Loucy (cell line): ENCODE data around the gene ALK.

Experiments
- H2AFZ ChIP-seq: fragments of 200-600 bp; sonication (generic); 2 replicates; pipeline ENCODE4 v1.6.0; 2016; ENCODE audit warnings: antibody characterized with exemption, mild to moderate bottlenecking, low read length, moderate library complexity
- H3F3A ChIP-seq: fragments of 200-600 bp; 2 replicates; pipeline ENCODE4 v1.6.0; 2016; ENCODE audit warnings: antibody characterized with exemption, low read depth, mild to moderate bottlenecking
- H3K27me3 ChIP-seq: fragments of 200-600 bp; sonication (generic); 2 replicates; pipeline ENCODE4 v1.6.1; 2014; ENCODE audit warnings: low read length, mild to moderate bottlenecking; ENCODE audit not compliant: insufficient read depth, poor library complexity, severe bottlenecking
- H3K36me3 ChIP-seq: fragments of 200-600 bp; sonication (generic); 2 replicates; pipeline ENCODE4 v1.6.1; 2016; ENCODE audit warnings: low read length; ENCODE audit not compliant: insufficient read depth
- H3K4me1 ChIP-seq: fragments of 200-600 bp; sonication (generic); 2 replicates; pipeline ENCODE4 v1.5.1; 2014; ENCODE audit warnings: low read length, mild to moderate bottlenecking; ENCODE audit not compliant: insufficient read depth, poor library complexity, severe bottlenecking
- H3K4me2 ChIP-seq: fragments of 200-600 bp; sonication (generic); 2 replicates; pipeline ENCODE4 v1.6.0; 2014; ENCODE audit warnings: antibody characterized with exemption, low read length, low read depth, mild to moderate bottlenecking; ENCODE audit not compliant: poor library complexity, severe bottlenecking
- H3K4me3 ChIP-seq: fragments of 200-600 bp; sonication (generic); 2 replicates; pipeline ENCODE4 v1.5.1; 2014; ENCODE audit warnings: low read length, mild to moderate bottlenecking, mixed read lengths; ENCODE audit not compliant: poor library complexity, severe bottlenecking
- H3K79me2 ChIP-seq: fragments of 200-600 bp; sonication (generic); 2 replicates; pipeline ENCODE4 v1.6.1; 2014; ENCODE audit warnings: low read length; ENCODE audit not compliant: insufficient read depth
- H3K9ac ChIP-seq: fragments of 200-600 bp; sonication (generic); 2 replicates; pipeline ENCODE4 v1.6.0; 2014; ENCODE audit warnings: mild to moderate bottlenecking, low read depth, low read length, moderate library complexity; ENCODE audit not compliant: poor library complexity, severe bottlenecking
- H3K9me2 ChIP-seq: fragments of 200-600 bp; sonication (generic); replicated peaks from 2 replicates; pipeline ENCODE4 v1.6.1; 2016; ENCODE audit warnings: low read depth, low read length, mixed read lengths
- H3K9me3 ChIP-seq: fragments of 200-600 bp; sonication (generic); 2 replicates; pipeline ENCODE4 v1.6.1; 2014; ENCODE audit warnings: mild to moderate bottlenecking, antibody characterized with exemption, low read length, low read depth; ENCODE audit not compliant: insufficient read depth
- H4K20me1 ChIP-seq: fragments of 200-600 bp; sonication (generic); 2 replicates; pipeline ENCODE4 v1.6.0; 2014; ENCODE audit warnings: antibody characterized with exemption, low read length, mild to moderate bottlenecking; ENCODE audit not compliant: insufficient read depth, poor library complexity, severe bottlenecking
- EZH2phosphoT487 ChIP-seq: fragments of 200-600 bp; IDR thresholded peaks from 2 replicates; pipeline ENCODE4 v1.6.1; 2018; ENCODE audit warnings: antibody characterized with exemption, mild to moderate bottlenecking, moderate library complexity, borderline replicate concordance
- TF ChIP-seq, protein P1 (sequence below): fragments of 200-600 bp; sonication (generic); conservative IDR thresholded peaks from 2 replicates; pipeline ENCODE4 v1.5.1; 2014; ENCODE audit warnings: mild to moderate bottlenecking, antibody characterized with exemption, low read length

Gene ALK

DNA sequence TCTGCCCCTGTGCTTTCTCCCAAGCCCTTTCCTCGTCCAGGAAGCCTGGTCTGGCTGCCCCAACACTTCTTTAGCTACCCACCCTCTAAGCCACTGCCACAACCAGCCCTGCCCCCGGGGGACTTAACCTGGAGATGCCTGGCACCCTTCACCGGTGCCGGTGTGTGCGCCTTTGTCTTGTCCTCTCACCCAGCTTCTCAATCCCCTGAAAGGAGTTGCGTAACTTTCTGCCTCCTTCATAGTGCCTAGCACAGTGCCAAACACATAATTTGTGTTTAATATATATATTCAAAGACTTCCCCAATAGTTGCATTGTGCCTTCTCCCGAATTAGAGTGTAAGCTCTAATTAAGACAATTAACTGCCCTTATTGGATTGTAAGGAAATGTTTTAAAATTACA lies 70.6 kb downstream of the ALK start:
- H3K4me2 ChIP-seq = peak overlapping the region; percentile 70
- peaks cover 18% of the 10 kb centered on the region for H3F3A ChIP-seq
- H3K4me3 ChIP-seq = no peak overlapping the region
- peaks cover 11% of the 10 kb centered on the region; the same call in 1 of the 2 replicates for H3K79me2 ChIP-seq
- H2AFZ ChIP-seq = no peak overlapping the region
- TF ChIP-seq EZH2phosphoT487 = no peak
- TF ChIP-seq, protein P1, sequence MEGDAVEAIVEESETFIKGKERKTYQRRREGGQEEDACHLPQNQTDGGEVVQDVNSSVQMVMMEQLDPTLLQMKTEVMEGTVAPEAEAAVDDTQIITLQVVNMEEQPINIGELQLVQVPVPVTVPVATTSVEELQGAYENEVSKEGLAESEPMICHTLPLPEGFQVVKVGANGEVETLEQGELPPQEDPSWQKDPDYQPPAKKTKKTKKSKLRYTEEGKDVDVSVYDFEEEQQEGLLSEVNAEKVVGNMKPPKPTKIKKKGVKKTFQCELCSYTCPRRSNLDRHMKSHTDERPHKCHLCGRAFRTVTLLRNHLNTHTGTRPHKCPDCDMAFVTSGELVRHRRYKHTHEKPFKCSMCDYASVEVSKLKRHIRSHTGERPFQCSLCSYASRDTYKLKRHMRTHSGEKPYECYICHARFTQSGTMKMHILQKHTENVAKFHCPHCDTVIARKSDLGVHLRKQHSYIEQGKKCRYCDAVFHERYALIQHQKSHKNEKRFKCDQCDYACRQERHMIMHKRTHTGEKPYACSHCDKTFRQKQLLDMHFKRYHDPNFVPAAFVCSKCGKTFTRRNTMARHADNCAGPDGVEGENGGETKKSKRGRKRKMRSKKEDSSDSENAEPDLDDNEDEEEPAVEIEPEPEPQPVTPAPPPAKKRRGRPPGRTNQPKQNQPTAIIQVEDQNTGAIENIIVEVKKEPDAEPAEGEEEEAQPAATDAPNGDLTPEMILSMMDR = no peak
- no peaks in the 10 kb centered on the region for H4K20me1 ChIP-seq
- H3K9ac ChIP-seq = peak overlapping the region; percentile 70
- no peaks in the 10 kb centered on the region for H3K9me2 ChIP-seq
- peaks cover 5% of the 10 kb centered on the region; the same call in 1 of the 2 replicates for H3K9me3 ChIP-seq
- no peaks in the 10 kb centered on the region for H3K27me3 ChIP-seq
- H3K36me3 ChIP-seq = no peaks in the 10 kb centered on the region
- H3K4me1 ChIP-seq = peaks cover 96% of the 10 kb centered on the region

DNA sequence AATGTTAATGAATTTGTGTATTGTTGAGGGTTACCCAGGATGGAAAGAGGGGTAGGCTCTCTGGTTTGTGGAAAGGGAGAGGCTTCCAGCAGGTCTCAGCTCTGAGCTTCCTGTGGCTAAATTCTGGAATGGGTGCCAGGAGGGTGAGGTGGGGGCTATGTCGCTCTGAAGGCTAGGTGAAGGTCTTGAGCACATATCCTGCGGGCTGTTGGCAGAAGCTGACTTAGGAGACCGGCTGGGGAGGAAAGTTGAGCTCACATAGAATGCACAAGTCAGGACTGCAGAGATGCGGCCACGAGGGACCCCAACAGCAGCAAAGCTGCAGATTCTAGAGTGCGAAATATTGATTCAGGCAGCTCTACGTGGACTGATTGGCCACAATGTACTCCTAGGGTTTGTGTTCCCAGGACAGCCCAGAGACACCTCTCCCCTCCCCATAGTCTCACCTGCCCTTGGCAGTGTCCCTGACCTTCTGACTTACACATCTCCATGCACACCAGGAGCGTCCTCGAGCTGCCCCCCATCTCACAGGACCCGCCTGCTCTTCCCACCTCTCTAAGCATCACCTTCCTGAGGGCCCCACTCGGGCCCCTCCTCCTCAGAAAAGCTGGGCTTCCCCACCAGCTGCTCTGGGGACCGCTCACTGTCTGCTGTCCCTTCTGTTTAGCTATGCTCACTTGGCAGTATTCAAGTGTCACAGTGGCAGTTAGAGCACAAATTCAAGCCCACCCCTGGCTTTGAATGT lies 72.6 kb downstream of the ALK start:
- no peaks in the 10 kb centered on the region for H3K36me3 ChIP-seq

DNA sequence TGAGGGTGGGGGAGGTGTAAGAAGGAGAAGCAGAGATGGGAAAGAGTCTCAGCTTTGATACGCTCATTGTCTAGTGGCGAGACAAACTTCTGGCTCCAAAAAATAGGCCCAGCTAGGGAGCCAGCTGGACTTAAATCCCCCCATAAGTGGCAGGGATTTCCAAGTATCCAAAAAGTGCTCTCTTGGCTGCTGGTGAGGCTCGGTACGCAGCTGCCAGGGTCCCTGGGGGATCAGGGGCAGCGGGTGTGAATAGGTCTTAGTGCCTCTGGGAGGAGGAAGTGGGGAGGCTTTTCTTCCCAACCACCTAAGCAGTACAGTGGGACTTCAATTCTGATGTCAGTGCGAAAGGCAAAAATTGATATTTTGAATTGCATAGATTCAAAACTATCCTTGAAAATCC lies 73.5 kb downstream of the ALK start:
- H3K9me2 ChIP-seq = no peaks in the 10 kb centered on the region
- H3K79me2 ChIP-seq = peaks cover 10% of the 10 kb centered on the region; the same call in 1 of the 2 replicates
- peaks cover 85% of the 10 kb centered on the region for H3K4me1 ChIP-seq
- no peaks in the 10 kb centered on the region for H3K36me3 ChIP-seq
- peak overlapping the region; percentile 70 for H3K4me2 ChIP-seq
- no peak overlapping the region for H2AFZ ChIP-seq
- TF ChIP-seq, protein P1 = no peak
- no peak for TF ChIP-seq EZH2phosphoT487
- H3K4me3 ChIP-seq = peak overlapping the region; percentile 51
- H3K9me3 ChIP-seq = no peaks in the 10 kb centered on the region
- peak overlapping the region; percentile 70 for H3K9ac ChIP-seq
- H3F3A ChIP-seq = peaks cover 18% of the 10 kb centered on the region
- H4K20me1 ChIP-seq = no peaks in the 10 kb centered on the region
- no peaks in the 10 kb centered on the region for H3K27me3 ChIP-seq

More for the DNA sequence above, 72.6 kb downstream of the ALK start:
- Histone ChIP-seq H3K9me3 (no peaks in the 10 kb centered on the region), H3K4me1 (peaks cover 91% of the 10 kb centered on the region), H3K79me2 (peaks cover 11% of the 10 kb centered on the region; the same call in 1 of the 2 replicates), H3K4me3 (peak overlapping the region; percentile 51), H3K4me2 (peak overlapping the region; percentile 70), H3F3A (peaks cover 18% of the 10 kb centered on the region), H2AFZ (no peak overlapping the region), H4K20me1 (no peaks in the 10 kb centered on the region), H3K27me3 (no peaks in the 10 kb centered on the region), H3K9me2 (no peaks in the 10 kb centered on the region), H3K9ac (peak overlapping the region; percentile 70)
- no peak for TF ChIP-seq EZH2phosphoT487
- TF ChIP-seq, protein P1 = no peak
